HEK293T (cell line): ENCODE results near the gene NAALADL2.
"Not testable (repeated sequence)": the region's sequence is repeated elsewhere in the genome, so short reads cannot be mapped to it uniquely, and the experiment has no call there.

Experiments used
- CTBP1 ChIP-seq: fragments of 450-650 bp; IDR thresholded peaks from 2 replicates; pipeline ENCODE4 v1.6.1; 2016; ENCODE audit warnings: borderline replicate concordance
- ELF4 ChIP-seq: fragments of 450-650 bp; IDR thresholded peaks from 2 replicates; pipeline ENCODE4 v1.6.1; 2017; ENCODE audit warnings: antibody characterized with exemption
- FOXA1 ChIP-seq: fragments of 450-650 bp; IDR thresholded peaks from 2 replicates; pipeline ENCODE4 v1.6.1; 2016; ENCODE audit warnings: mild to moderate bottlenecking
- FOXM1 ChIP-seq: fragments of 450-650 bp; IDR thresholded peaks from 2 replicates; pipeline ENCODE4 v1.6.1; 2017; ENCODE audit warnings: mild to moderate bottlenecking, borderline replicate concordance
- SP1 ChIP-seq: fragments of 450-650 bp; IDR thresholded peaks from 2 replicates; pipeline ENCODE4 v1.6.1; 2017
- SUZ12 ChIP-seq: fragments of 450-650 bp; IDR thresholded peaks from 2 replicates; pipeline ENCODE4 v1.6.1; 2016; ENCODE audit warnings: mild to moderate bottlenecking
- TARDBP ChIP-seq: fragments of 450-650 bp; IDR thresholded peaks from 2 replicates; pipeline ENCODE4 v1.6.1; 2016

DNA sequence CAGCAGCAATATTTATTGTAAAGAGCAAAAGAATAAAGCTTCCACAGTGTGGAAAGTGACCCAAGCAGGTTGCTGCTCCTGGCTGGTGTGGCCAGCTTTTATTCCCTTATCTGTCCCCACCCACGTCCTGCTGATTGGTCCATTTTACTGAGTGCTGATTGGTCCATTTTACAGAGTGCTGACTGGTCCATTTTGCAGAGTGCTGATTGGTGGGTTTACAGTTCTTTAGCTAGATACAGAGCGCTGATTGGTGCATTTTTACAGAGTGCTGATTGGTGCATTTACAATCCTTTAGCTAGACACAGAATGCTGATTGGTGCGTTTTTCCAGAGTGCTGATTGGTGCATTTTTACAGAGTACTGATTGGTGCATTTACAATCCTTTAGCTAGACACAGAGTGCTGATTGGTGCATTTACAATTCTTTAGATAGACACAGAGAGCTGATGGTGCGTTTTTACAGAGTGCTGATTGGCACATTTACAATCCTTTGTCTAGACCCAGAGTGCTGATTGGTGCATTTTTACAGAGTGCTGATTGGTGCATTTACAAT, 601.8 kb downstream of the NAALADL2 start:
- TF ChIP-seq ELF4, SP1, SUZ12, FOXA1, FOXM1, TARDBP, CTBP1: not testable (repeated sequence)
